ENCODE measurements around the gene AGBL5. TPM values are rescaled to one million over a fixed set of nuclear protein-coding genes. Genes with fewer than 3 reads are reported as not detected.
"Not testable (repeated sequence)": the region's sequence is repeated elsewhere in the genome, so short reads cannot be mapped to it uniquely, and the experiment has no call there.

The AGBL5 gene
- total RNA-seq, 1 donor from 2014 or later: 24.3 TPM

- DNase-seq (ENCODE audit: low read depth, low spot score): no peak
Measured at GRCh38 chr2:27091746-27092695, 40.6 kb downstream of the AGBL5 start.

GRCh38 chr2:27092696-27093429, 41.4 kb downstream of the AGBL5 start:
- no peak for DNase-seq (ENCODE audit: low read depth, low spot score)

- no peak for DNase-seq (ENCODE audit: low read depth, low spot score)
Measured at GRCh38 chr2:27093430-27094352, 42.2 kb downstream of the AGBL5 start.

DNA sequence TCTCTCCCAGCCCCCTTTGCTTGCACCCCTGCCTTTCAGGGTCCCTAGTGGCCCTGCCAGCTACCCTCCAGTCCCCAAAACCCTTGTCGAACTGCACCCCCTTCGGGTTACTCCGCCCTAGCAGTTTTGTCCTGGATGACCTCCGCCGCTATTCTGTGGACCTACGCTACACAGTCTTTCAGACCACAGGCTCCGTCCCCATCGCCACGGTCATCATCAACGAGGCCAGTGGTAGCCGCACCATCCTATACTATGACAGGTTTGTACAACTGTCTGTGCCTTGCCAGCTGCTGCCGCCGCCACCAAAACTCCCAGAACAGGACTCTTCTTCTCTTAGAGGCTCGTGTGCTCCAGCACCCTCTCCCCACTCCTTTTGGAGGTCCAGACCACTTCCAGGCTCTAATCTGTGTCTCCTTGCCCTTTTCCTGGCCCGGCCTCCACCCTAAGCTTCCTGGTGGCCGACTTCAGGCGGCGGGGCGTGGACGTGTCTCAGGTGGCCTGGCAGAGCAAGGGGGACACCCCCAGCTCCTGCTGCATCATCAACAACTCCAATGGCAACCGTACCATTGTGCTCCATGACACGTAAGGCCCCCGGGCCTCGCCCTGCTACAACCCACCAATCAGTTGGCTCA, 43.0 kb downstream of the AGBL5 start:
- DNase-seq (ENCODE audit: low read depth, low spot score): no peak

GRCh38 chr2:27095427-27095744, 43.9 kb downstream of the AGBL5 start:
- no peak for DNase-seq (ENCODE audit: low read depth, low spot score)

DNA sequence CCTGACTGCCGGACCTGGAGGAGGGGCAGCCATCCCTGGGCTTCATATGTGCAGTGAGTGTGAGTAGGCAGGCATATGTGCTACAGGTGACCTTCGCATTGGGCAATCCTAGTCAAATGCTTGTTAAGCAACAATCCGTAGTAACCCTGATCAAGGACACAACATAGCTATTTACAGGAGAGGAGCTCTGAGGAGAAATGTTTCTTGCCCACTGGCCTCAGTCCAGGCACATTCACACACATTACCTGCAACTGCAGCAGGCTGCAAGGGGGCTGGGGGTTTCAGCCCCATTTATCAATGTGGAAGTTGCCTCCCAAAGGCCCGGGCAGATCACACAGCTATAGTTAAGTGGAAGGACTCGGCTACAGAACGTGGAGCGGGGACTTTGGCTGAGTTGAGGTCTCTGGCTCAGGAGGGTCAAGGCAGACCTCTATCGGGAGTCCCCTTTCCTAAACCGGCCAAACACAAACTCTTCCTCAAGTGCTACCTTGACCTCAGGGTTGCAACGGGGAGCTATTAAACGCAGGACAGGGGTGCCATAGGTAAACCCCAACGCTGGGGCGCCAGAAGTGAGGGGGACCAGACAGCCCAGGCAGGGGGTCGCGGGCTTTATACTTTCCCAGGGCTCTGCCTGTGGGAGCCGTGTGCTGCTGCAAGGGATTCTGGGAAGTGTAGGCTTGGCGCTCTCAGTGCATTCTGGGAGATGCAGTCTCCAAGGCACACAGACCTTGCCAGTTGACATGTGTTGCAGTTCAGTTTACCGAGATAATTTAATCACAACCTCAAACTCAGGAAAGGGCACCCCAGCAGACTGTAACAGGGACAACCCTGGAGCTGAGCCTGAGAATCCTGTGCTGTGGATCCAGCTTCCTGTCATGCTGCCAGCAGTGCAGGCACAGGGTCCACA, 44.5 kb downstream of the AGBL5 start:
- no peak for DNase-seq (ENCODE audit: low read depth, low spot score)

- DNase-seq (ENCODE audit: low read depth, low spot score): no peak
Measured at GRCh38 chr2:27096748-27097297, 45.4 kb downstream of the AGBL5 start.

- no peak for DNase-seq (ENCODE audit: low read depth, low spot score)
Measured at GRCh38 chr2:27097341-27097740, 45.9 kb downstream of the AGBL5 start.

- no peak for DNase-seq (ENCODE audit: low read depth, low spot score)
Measured at GRCh38 chr2:27099334-27099955, 48.0 kb downstream of the AGBL5 start.

- DNase-seq (ENCODE audit: low read depth, low spot score): no peak
Measured at GRCh38 chr2:27100036-27100435, 48.6 kb downstream of the AGBL5 start.

DNA sequence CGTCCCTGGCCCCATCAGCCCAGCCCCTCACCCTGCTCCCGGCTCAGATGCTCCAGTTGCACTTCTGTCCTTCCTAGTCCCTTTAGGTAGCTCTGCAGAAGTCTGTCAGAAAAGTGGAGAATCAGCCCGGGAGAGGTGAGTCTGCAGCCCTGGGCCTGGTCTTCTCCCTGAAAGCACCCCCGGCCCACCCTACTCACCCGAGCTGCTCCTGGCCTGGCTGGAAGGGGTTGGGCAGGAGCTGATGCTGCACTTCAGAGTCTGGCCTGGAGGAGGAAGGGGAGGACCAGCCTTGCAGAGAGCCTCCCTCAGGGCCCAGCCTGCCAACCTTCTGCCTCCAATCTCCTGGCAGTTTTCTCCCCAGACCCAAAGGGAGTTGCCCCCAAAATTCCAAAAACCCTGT, 50.9 kb downstream of the AGBL5 start:
- DNase-seq (ENCODE audit: low read depth, low spot score): no peak

GRCh38 chr2:27105981-27106380, 54.5 kb downstream of the AGBL5 start:
- no peak for DNase-seq (ENCODE audit: low read depth, low spot score)

- DNase-seq (ENCODE audit: low read depth, low spot score): no peak
Measured at GRCh38 chr2:27108221-27108620, 56.8 kb downstream of the AGBL5 start.

DNA sequence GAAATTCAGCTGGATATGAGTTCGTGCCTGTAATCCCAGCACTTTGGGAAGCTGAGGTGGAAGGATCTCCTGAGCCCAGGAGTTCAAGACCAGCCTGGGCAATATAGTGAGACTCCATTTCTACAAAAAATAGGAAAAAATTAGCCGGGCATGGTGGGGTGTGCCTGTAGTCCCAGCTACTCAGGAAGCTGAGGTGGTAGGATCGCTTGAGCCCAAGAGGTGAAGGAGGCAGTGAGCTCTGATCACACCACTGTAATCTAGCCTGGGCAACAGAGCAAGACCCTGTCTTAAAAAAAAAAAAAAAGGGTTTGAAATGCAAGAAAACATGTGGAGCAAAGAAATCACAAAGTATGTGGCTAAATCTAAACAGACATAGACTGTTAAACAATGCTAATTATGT, 57.6 kb downstream of the AGBL5 start:
- DNase-seq (ENCODE audit: low read depth, low spot score): no peak

- not testable (repeated sequence) for DNase-seq (ENCODE audit: low read depth, low spot score)
Measured at GRCh38 chr2:27110603-27111352, 59.3 kb downstream of the AGBL5 start.

DNA sequence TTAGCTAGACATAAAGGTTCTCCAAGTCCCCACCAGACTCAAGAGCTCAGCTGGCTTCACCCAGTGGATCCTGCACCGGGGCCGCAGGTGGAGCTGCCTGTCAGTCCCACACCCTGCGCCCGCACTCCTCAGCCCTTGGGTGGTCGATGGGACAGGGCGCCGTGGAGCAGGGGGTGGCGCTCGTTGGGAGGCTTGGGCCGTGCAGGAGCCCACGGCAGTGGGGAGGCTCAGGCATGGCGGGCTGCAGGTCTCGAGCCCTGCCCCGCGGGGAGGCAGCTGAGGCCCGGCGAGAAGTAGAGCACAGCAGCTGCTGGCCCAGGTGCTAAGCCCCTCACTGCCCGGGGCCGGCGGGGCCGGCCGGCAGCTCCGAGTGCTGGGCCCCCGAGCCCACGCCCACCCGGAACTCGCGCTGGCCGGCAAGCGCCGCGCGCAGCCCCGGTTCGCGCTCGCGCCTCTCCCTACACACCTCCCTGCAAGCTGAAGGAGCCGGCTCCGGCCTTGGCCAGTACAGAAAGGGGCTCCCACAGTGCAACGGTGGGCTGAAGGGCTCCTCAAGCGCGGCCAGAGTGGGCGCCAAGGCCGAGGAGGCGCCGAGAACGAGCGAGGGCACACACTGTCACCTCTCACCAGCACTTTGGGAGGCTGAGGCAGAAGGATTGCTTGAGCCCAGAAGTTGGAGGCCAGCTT, 60.1 kb downstream of the AGBL5 start:
- not testable (repeated sequence) for DNase-seq (ENCODE audit: low read depth, low spot score)

DNA sequence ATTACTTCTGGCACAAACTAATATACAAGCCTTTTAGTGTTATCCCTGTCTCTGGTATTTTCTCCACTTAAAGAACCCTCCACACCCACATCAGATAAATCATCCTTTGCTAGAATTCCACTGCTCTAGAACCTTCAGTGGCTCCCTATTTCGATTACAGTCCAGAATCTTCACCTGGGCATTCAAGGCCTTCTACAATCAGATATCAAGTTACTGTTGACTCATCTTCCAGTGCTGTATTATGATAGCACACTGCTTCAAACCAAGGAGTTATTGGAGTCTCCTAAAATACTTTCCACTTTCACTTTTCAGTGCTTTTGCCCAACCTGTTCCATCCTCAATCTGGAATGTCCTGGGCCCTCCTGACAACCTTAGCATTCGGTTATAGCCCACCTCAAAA, 64.1 kb downstream of the AGBL5 start:
- DNase-seq (ENCODE audit: low read depth, low spot score): no peak

- DNase-seq (ENCODE audit: low read depth, low spot score): no peak
Measured at GRCh38 chr2:27117995-27118524, 66.6 kb downstream of the AGBL5 start.
